Measurements from ENCODE around the gene CENPX. TPM values are rescaled to one million over a fixed set of nuclear protein-coding genes. Genes with fewer than 3 reads are reported as not detected.

The CENPX gene
- total and polyA plus RNA-seq, 2 of the 13 experiments (the other 11 are each of a cell fraction or from before 2014, with no cell fraction given): 92.7 to 170 TPM

GRCh38 chr17:82051776-82052637, 29.3 kb upstream of the CENPX start, which contains the start of the genes GPS1 and RFNG (continued):
- TF ChIP-seq ZNF687 (CRISPR knock-in tag; IDR thresholded peaks at IDR 0.05) (no peak), GTF3A (CRISPR knock-in tag; conservative IDR thresholded peaks at IDR 0.05) (no peak), POGK (CRISPR knock-in tag; conservative IDR thresholded peaks at IDR 0.05) (peak; percentile 15; the same call in 1 of the 2 replicates), FOXK1 (CRISPR knock-in tag; IDR thresholded peaks at IDR 0.05; ENCODE audit: borderline replicate concordance, low read depth) (peak; percentile 41; the same call in 1 of the 2 replicates)

All from HepG2 (cell line).